Liver (tissue), 3 donors: ENCODE data around the gene OSGEP.

Experiments
- GABPA ChIP-seq, 2 donors: IDR thresholded peaks in 1 of 2; conservative IDR thresholded peaks in 1 of 2; 2 replicates each; pipeline ENCODE4 v1.6.1; 2016; ENCODE audit warnings: antibody characterized with exemption in 2 of 2, mild to moderate bottlenecking in 1 of 2, moderate library complexity in 1 of 2
- HNF4G ChIP-seq: IDR thresholded peaks from 2 replicates; pipeline ENCODE4 v1.6.1; 2016; ENCODE audit warnings: antibody characterized with exemption
- JUND ChIP-seq, 2 donors: IDR thresholded peaks; 2 replicates each; pipeline ENCODE4 v1.6.1; 2016; ENCODE audit warnings: antibody characterized with exemption in 2 of 2
- MAX ChIP-seq: IDR thresholded peaks from 2 replicates; pipeline ENCODE4 v1.6.1; 2016; ENCODE audit warnings: antibody characterized with exemption
- TAF1 ChIP-seq: conservative IDR thresholded peaks from 2 replicates; pipeline ENCODE4 v1.6.1; 2016; ENCODE audit warnings: antibody characterized with exemption, mild to moderate bottlenecking
- YY1 ChIP-seq: IDR thresholded peaks from 2 replicates; pipeline ENCODE4 v1.6.1; 2016; ENCODE audit warnings: antibody characterized with exemption, mild to moderate bottlenecking
- TF ChIP-seq, protein P1 (sequence below): fragments of 150-350 bp; IDR thresholded peaks from 2 replicates; pipeline ENCODE4 v1.5.1; 2017; ENCODE audit warnings: improper control_type of control experiment, low read depth, low read length; ENCODE audit not compliant: missing input control
- donor health status: healthy.
- donor health status: healthy.

GRCh38 chr14:20440882-20441281 lies 13.7 kb downstream of the OSGEP start:
- TF ChIP-seq, protein P1, sequence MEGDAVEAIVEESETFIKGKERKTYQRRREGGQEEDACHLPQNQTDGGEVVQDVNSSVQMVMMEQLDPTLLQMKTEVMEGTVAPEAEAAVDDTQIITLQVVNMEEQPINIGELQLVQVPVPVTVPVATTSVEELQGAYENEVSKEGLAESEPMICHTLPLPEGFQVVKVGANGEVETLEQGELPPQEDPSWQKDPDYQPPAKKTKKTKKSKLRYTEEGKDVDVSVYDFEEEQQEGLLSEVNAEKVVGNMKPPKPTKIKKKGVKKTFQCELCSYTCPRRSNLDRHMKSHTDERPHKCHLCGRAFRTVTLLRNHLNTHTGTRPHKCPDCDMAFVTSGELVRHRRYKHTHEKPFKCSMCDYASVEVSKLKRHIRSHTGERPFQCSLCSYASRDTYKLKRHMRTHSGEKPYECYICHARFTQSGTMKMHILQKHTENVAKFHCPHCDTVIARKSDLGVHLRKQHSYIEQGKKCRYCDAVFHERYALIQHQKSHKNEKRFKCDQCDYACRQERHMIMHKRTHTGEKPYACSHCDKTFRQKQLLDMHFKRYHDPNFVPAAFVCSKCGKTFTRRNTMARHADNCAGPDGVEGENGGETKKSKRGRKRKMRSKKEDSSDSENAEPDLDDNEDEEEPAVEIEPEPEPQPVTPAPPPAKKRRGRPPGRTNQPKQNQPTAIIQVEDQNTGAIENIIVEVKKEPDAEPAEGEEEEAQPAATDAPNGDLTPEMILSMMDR: no peak
- TF ChIP-seq JUND (IDR thresholded peaks at IDR 0.05) (no peak), HNF4G (no peak), YY1 (no peak), MAX (no peak), GABPA (IDR thresholded peaks at IDR 0.05 in 1 of 2, conservative IDR thresholded peaks at IDR 0.05 in 1 of 2) (no peak), TAF1 (no peak)
